HG03064 (cell line): Measurements from ENCODE around the gene PLEKHG4B.
"Not testable (repeated sequence)": the region's sequence is repeated elsewhere in the genome, so short reads cannot be mapped to it uniquely, and the experiment has no call there.

Experiments used
- ATAC-seq: cut with Tn5 transposase; IDR thresholded peaks from one replicate; pipeline ENCODE4 v1.9.1; 2021; ENCODE audit warnings: low read depth; ENCODE audit not compliant: unreplicated experiment

Gene PLEKHG4B, protein sequence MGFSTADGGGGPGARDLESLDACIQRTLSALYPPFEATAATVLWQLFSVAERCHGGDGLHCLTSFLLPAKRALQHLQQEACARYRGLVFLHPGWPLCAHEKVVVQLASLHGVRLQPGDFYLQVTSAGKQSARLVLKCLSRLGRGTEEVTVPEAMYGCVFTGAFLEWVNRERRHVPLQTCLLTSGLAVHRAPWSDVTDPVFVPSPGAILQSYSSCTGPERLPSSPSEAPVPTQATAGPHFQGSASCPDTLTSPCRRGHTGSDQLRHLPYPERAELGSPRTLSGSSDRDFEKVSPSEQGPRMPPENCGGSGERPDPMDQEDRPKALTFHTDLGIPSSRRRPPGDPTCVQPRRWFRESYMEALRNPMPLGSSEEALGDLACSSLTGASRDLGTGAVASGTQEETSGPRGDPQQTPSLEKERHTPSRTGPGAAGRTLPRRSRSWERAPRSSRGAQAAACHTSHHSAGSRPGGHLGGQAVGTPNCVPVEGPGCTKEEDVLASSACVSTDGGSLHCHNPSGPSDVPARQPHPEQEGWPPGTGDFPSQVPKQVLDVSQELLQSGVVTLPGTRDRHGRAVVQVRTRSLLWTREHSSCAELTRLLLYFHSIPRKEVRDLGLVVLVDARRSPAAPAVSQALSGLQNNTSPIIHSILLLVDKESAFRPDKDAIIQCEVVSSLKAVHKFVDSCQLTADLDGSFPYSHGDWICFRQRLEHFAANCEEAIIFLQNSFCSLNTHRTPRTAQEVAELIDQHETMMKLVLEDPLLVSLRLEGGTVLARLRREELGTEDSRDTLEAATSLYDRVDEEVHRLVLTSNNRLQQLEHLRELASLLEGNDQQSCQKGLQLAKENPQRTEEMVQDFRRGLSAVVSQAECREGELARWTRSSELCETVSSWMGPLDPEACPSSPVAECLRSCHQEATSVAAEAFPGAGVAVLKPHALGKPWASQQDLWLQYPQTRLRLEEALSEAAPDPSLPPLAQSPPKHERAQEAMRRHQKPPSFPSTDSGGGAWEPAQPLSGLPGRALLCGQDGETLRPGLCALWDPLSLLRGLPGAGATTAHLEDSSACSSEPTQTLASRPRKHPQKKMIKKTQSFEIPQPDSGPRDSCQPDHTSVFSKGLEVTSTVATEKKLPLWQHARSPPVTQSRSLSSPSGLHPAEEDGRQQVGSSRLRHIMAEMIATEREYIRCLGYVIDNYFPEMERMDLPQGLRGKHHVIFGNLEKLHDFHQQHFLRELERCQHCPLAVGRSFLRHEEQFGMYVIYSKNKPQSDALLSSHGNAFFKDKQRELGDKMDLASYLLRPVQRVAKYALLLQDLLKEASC (N-terminal part only)

DNA sequence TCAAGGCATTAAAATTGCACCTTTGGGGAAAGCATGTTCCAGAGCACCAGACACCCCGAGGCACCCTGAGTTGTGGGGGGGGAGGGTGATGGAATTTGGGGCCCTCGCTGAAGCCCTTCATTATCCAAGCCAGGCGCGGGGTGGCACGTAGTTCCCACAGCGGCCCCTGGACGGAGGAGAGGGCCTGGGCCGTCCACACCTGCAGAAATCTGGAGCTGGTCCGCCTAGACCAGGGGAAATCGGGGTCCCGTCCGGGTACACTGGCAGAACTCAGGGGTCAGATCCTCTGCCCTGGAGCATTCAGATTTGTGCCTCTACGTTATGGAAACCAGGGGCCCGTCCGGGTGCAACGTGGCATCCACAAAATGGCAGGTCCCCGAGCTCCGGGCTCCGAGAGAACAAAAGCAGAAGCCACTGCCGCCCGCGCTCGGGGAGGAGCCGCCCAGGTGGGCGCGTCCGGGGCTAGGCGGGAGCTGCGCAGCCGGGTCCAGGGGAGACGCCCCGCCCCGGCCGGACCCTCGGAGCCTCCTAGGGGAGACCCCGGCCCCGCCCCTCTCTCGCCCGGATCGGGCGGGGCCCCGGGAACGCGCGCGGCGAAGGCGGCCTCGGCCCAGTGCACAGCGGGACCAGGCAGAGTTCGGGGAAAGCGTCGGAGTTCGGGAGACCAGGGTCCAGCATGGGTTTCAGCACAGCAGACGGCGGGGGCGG lies at the start of gene PLEKHG4B:
Gene PLEKHG4B, plus strand, starts transcription at position 613 of the 708 bp plus-strand sequence. Its CDS starts 64 bp downstream, at position 677.
- ATAC-seq = no peak

DNA sequence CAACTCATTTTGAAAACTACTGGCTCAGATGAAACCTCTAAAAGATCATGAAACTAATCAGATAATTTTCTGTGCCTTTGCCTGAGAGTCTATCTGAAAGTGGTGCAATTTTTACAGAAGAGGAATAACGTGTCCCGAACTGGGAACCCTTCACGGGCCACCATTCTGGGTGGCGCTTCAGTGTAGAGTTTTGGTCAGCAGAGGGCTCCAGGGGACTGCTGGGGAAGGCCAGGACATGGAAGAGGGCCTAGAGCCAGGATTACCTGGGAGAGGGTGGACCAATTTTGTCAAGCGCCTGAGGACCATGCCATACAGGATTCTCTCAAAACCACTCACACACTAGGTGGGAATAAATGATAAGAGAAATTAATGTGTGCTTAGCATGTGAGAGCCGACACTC lies 49.7 kb upstream of the PLEKHG4B start:
- ATAC-seq = no peak

GRCh38 chr5:48192-48591 lies 43.8 kb upstream of the PLEKHG4B start:
- no peak for ATAC-seq

GRCh38 chr5:49530-49929 lies 42.4 kb upstream of the PLEKHG4B start:
- not testable (repeated sequence) for ATAC-seq

DNA sequence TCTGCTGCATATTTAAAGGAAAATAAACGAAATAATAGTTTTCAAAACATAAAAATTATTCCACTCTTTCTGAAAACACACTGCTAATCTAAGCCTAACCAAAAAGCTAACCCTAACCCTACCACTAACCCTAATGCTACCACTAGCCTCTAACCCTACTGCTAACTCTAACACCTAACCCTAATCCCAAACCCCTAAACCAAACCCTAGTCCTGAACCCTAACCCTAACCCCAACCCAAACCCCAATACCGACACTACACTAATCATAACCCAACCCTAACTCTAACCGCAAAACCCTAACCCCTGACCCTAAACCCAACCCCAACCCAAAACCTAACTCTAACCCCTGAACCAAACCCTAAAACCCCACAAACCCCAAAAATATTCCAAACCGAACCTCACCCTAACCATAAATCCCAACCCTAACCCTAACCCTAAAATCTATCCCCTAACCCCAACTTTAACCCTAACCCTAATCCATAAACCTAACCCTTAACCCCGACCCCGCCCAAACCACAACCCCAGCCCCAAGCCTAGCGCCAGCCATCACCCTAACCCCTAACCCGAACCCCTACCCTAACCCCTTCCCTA lies 41.9 kb upstream of the PLEKHG4B start:
- ATAC-seq = no peak

DNA sequence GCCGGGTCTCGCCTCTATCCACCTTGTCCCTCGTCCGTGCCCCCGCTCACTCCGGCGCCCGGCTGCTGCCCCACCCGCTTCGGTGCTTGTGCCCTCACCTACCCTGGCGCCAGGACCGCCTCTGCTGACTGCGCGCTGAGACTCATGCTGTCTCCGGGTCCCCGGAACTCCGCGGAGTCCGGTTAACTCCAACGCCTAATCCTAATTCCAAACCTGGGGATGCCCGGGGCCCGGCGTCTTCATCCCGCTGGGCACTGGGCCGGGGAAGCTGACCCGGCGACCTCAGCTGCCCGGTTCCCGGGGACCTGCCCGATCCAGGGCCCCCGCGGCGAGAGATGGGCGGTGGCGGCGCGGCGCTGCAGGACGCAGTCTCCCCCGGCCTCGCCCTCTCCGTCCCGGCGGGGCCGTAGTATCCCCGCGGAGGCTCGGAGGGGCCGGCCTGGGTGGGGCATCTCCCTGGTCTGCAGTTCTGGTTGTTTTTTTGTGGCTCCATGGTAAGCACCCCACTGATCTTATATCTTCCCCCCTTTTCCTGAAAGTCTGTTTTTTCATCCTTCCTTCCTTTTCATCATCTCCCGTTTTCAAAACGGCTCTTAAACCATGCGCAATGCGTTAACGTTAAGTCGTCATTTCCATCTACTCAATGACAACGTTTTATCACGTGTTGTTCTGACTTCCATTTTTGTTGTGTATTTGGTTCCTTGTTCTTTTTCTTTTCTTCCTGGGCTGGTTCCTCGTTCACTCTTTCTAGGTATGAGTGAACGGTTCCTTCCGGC lies 41.1 kb upstream of the PLEKHG4B start:
- no peak for ATAC-seq

- no peak for ATAC-seq
These were observed 40.5 kb upstream of the PLEKHG4B start for GRCh38 chr5:51500-51823.

DNA sequence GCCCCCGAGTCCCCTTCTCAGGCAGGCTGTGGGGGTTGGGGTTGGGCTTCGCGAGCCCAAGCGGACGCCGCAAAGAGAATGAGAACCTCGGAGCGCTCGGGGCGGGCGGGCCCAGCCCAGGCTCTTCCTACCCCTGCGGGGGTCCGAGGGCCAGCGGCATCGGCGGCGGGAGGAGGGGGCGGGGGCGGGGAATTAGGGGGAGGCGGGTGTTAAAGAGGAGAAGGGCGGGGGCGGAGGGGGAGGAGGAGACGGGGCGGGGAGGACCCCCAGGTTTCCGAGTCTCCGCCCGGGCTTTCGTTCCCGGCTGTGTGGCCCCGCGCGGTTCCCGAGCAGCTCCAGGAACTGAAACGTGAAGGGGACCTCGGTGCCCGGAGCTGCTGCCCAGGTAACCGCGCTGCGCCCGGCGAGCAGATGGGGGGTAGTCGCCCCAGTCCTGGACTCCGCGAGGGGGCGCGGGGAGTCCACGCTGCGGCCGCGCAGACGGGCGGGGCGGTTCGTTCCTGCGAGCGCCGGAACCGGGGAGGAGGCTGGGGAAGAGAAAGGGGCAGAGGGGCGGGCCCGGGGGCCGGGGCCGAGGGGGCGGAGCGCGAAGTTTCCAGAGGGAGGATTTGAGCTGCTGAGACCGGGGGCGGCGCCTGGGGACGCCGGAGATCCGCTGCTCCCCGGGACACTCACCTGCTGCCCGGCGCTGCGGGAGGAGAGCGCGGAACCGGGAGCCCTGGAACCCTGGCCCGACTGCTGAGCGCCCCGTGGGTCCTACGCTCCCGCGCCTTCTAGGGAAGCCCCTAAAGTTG lies 38.4 kb upstream of the PLEKHG4B start:
- ATAC-seq = no peak

- no peak for ATAC-seq
These were observed 37.7 kb upstream of the PLEKHG4B start for GRCh38 chr5:54175-54730.

DNA sequence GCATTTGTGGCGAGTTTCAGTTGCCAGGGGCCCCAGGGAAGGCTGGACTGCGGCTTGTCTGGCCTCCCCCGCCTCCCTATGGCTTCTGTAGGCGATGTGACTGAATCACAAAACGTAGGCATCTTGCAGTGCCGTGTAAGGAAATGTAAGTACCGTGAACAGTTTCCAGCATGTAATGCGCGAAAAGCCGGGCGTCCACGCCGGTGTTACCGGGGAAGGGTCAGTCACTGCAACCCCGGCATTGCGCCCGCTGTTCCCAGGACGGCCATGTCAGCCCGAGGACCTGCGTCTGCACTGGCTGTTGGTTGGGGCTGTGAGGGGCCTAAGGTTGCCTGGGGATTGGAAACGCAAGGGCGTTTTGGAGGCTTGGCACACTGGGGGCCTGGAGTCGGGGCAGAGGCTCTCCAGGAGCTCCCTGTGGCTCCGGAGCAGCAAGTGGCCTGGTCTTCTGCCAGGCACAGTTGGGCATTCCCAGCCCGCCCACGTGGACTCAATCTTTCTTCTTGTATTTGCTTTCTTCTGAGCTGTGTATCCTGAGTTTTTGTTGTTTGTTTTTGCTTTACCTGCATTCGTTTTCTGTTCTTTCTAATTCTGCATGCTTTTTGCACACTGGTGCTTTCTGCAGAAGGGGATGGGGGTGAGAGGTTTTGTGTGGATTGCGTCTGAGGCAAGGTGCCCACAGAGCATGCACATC lies 36.9 kb upstream of the PLEKHG4B start:
- no peak for ATAC-seq

DNA sequence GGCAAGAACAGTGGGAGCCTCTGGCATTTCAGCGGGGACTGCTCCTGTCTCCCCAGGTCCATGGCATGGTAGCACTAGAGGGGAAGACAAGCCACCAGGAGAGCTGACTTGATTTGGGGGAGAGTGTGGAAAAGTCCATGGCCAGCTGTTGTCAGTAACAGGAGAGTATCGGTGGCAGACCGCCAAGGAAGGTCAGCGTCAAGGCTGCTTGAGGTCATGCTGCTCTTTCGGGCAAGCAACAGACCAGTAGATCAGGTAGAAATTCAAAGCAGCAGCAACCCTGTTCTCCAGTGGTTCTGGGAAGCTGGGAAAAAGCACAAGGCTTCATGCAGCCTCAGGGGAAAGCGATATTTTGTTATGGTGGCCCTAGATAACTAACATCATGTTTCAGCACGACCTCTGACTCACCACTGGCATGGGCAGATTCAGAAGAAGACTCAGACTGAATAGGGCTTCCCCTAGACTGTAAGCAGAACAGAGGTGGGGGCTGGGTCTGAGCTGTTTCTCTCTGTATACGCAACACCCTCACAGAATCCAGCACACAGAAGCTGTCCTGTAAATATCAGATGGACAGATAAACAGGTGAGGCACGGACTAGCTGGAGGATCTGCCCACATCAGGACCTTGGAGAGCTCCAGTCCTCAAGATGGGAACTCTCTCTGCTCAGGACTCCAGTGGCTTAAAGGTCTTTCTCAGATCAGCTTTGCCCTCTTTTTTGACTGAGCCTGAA lies 35.2 kb upstream of the PLEKHG4B start:
- no peak for ATAC-seq

DNA sequence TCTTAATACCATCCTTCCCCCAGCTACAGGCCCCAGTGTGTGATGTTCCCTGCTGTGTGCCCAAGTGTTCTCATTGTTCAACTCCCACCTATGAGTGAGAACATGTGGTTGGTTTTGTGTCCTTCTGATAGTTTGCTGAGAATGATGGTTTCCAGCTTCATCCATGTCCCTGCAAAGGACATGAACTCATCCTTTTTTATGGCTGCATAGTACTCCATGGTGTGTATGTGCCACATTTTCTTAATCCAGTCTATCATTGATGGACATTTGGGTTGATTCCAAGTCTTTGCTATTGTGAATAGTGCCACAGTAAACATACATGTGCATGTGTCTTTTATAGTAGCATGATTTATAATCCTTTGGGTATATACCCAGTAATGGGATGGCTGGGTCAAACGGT lies 31.7 kb upstream of the PLEKHG4B start:
- not testable (repeated sequence) for ATAC-seq

GRCh38 chr5:70440-70839 lies 21.5 kb upstream of the PLEKHG4B start:
- no peak for ATAC-seq

DNA sequence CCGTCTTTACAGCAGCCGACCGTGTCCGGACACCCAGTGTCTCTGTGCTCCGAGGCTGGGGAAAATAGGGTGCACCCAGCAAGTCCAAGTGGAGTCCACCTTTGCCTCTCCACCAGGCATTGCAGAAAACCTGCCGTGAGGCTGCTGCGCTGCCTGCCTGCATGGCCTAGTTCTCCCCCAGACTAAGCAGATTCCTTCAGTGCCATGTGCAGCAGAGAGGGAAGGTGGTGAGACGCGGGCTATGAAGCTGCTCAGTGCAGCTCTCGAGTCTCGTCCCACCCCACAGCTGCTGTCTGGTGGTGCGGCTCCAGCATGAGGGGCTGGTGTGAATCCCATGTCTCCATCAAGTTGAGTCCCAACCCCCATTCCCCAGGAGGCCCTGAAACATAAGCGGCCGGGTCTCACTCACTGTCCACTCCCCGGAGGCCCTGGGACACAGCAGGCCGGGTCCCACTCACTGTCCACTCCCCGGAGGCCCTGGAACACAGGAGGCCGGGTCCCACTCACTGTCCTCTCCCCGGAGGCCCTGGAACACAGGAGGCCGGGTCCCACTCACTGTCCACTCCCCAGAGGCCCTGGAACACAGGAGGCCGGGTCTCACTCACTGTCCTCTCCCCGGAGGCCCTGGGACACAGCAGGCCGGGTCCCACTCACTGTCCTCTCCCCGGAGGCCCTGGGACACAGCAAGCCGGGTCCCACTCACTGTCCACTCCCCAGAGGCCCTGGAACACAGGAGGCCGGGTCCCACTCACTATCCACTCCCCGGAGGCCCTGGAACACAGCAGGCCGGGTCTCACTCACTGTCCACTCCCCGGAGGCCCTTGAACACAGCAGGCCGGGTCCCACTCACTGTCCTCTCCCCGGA lies 19.4 kb upstream of the PLEKHG4B start:
- not testable (repeated sequence) for ATAC-seq

GRCh38 chr5:73181-73447 lies 18.9 kb upstream of the PLEKHG4B start:
- not testable (repeated sequence) for ATAC-seq
